ENCODE data around the gene RNF20. TPM values are rescaled to one million over a fixed set of nuclear protein-coding genes. Genes with fewer than 3 reads are reported as not detected.
"Not testable (repeated sequence)": the region's sequence is repeated elsewhere in the genome, so short reads cannot be mapped to it uniquely, and the experiment has no call there.

Gene RNF20
- total and polyA plus RNA-seq, 2 experiments from 2014 or later: 24.4 to 30.2 TPM

DNA sequence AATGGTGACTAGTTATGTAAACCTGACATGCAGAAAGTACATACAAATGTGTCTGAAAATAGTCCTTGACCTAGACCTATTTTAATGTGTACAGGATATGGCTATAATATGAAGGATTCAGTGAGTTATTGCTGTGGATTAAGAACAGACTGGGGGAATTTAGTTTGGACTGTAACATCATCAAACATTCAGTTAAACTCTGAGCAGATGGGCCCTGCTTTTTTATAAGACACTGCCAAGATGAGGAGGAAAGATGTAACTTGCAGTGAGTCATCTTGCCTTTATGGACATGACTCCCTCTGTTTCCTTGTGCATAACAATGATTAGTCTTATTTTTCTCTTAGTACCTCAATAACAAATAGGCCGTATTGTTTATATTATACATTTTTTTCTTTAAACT is 48.9 kb downstream of the RNF20 start:
- Histone ChIP-seq H3K4me3 (no peak overlapping the region), H3K27me3 (no peaks in the 10 kb centered on the region), H3K36me3 (no peaks in the 10 kb centered on the region), H3K4me1 (ENCODE audit: low read depth) (no peaks in the 10 kb centered on the region), H3K9me3 (ENCODE audit: low read depth) (no peaks in the 10 kb centered on the region), H3K27ac (no peak overlapping the region)
- DNase-seq (ENCODE audit: low read depth in 1 of 2, low spot score in 1 of 2): no peak
- TF ChIP-seq, protein P1, sequence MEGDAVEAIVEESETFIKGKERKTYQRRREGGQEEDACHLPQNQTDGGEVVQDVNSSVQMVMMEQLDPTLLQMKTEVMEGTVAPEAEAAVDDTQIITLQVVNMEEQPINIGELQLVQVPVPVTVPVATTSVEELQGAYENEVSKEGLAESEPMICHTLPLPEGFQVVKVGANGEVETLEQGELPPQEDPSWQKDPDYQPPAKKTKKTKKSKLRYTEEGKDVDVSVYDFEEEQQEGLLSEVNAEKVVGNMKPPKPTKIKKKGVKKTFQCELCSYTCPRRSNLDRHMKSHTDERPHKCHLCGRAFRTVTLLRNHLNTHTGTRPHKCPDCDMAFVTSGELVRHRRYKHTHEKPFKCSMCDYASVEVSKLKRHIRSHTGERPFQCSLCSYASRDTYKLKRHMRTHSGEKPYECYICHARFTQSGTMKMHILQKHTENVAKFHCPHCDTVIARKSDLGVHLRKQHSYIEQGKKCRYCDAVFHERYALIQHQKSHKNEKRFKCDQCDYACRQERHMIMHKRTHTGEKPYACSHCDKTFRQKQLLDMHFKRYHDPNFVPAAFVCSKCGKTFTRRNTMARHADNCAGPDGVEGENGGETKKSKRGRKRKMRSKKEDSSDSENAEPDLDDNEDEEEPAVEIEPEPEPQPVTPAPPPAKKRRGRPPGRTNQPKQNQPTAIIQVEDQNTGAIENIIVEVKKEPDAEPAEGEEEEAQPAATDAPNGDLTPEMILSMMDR (IDR thresholded peaks at IDR 0.05; ENCODE audit: low read depth, low read length): no peak

DNA sequence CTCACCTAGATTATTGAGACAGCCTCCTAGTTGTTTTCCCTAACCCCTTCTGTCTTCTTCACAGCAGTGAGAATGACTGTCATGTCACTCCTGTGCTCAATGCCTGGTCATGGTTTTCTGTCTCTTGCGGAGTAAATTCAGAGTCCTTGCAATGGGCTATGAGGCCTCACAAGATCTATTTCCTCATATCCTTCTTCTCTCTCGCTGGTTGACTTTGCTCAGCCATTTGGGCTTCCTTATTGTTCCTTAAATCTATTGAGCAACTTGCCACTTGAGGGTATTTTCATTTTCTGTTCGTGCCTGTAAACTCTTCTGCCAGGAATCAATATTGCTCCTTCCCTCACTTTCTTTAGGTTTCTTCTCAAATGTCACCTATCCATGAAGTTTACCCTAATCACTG is 52.1 kb downstream of the RNF20 start:
- Histone ChIP-seq H3K9me3 (ENCODE audit: low read depth) (no peaks in the 10 kb centered on the region), H3K36me3 (no peaks in the 10 kb centered on the region), H3K4me3 (no peak overlapping the region), H3K4me1 (ENCODE audit: low read depth) (no peaks in the 10 kb centered on the region), H3K27ac (no peak overlapping the region), H3K27me3 (no peaks in the 10 kb centered on the region)
- no peak for DNase-seq (ENCODE audit: low read depth in 1 of 2, low spot score in 1 of 2)
- TF ChIP-seq, protein P1 (IDR thresholded peaks at IDR 0.05; ENCODE audit: low read depth, low read length): no peak

DNA sequence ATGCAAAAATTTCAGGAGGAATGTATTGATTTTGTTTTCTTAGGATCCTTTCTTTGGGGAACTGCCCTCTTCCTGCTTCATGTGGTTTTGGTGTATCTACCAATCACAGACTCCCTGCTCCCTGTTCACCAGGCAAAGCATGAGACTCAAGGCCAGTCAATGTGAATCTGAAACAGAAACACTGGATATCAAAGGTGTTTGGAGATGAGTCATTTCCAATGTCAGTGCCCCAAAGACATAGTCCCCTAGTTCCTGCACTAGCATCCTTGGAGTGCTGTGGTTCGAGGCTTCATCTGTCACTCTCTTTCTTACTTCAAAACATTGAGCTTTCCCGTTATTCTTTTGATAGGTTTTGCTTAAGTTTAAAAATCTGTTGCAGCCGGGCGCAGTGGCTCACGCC is 53.0 kb downstream of the RNF20 start:
- DNase-seq (ENCODE audit: low read depth in 1 of 2, low spot score in 1 of 2): no peak
- TF ChIP-seq, protein P1 (IDR thresholded peaks at IDR 0.05; ENCODE audit: low read depth, low read length): no peak
- H3K4me3 ChIP-seq: no peak overlapping the region
- no peaks in the 10 kb centered on the region for H3K9me3 ChIP-seq (ENCODE audit: low read depth)
- H3K27me3 ChIP-seq: no peaks in the 10 kb centered on the region
- no peaks in the 10 kb centered on the region for H3K36me3 ChIP-seq
- H3K27ac ChIP-seq: no peak overlapping the region
- no peaks in the 10 kb centered on the region for H3K4me1 ChIP-seq (ENCODE audit: low read depth)

DNA sequence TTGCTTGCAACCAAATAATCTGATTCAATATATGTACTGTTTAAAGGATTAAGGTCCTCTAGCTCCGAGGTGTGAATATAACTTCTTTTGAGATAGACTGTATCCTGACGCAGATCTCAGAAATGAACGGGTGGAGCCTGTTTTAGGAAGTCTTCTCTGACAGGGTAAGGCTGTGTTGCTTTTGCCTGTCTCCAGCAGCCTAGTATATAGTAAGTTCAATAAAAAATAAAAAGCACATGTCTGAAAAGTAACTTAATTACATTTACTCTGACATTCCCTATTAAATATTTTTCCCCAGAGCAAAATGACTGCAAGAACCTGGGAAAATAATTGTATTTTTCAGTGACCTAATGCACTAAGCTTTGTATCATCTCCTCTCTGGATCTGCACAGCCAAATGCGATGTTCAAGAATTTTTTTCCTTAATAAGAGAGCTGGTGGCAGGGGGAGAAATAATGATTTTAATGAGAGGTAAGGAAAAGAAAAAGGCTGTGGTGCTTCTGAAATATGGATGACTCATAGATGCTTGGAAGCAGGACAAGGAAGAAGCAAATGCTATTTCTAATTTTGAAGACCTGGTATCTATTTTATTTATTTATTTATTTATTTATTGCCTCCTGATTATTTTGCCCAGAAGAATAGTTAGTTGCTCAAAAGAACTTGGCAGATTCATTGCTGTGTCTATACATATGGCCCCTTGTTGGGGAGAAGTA is 53.8 kb downstream of the RNF20 start:
- TF ChIP-seq, protein P1 (IDR thresholded peaks at IDR 0.05; ENCODE audit: low read depth, low read length): no peak
- Histone ChIP-seq H3K4me3 (no peak overlapping the region), H3K4me1 (ENCODE audit: low read depth) (no peaks in the 10 kb centered on the region), H3K27me3 (no peaks in the 10 kb centered on the region), H3K9me3 (ENCODE audit: low read depth) (no peaks in the 10 kb centered on the region), H3K36me3 (no peaks in the 10 kb centered on the region), H3K27ac (no peak overlapping the region)
- DNase-seq (ENCODE audit: low read depth in 1 of 2, low spot score in 1 of 2): no peak

DNA sequence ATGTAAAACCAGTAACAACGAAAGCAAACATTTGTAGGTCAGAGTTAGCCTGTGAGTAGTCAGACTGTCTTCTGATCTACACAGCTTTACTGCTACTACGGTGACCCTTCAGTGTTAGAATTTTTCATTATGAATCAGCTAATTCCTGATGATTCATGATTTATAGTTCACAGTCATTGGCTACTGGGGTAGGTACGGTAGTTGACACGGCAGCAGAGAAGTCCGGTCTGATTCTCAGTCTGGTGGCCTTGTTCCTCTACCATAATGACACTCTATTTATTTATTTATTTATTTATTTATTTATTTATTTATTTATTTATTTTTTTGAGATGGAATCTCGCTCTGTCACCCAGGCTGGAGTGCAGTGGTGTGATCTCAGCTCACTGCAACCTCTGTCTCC is 56.4 kb downstream of the RNF20 start:
- not testable (repeated sequence) for H3K27ac ChIP-seq; H3K9me3 ChIP-seq (ENCODE audit: low read depth); H3K27me3 ChIP-seq; H3K4me1 ChIP-seq (ENCODE audit: low read depth); H3K36me3 ChIP-seq; H3K4me3 ChIP-seq; DNase-seq (ENCODE audit: low read depth in 1 of 2, low spot score in 1 of 2)

DNA sequence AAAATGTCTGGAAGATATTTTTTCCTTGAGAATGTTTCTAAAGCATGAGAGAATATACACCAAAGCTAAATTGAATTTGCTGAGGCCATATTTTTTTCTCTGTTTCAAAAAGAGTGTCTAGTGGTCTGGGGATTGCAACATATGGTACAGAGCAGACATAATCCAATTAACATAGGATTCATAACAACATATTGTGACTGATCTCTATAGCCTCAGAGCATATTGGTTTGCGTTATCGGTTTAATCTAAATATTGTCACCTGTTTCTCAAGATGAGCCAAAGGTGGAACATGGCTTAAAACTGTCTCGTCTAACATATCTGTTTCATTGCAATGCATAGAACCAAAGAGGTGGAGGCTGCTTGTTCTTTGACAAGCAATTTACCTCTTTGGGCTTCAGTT is 57.2 kb downstream of the RNF20 start:
- no peaks in the 10 kb centered on the region for H3K27me3 ChIP-seq
- no peaks in the 10 kb centered on the region for H3K9me3 ChIP-seq (ENCODE audit: low read depth)
- H3K27ac ChIP-seq: no peak overlapping the region
- no peaks in the 10 kb centered on the region for H3K36me3 ChIP-seq
- TF ChIP-seq, protein P1 (IDR thresholded peaks at IDR 0.05; ENCODE audit: low read depth, low read length): no peak
- H3K4me1 ChIP-seq (ENCODE audit: low read depth): no peaks in the 10 kb centered on the region
- no peak for DNase-seq (ENCODE audit: low read depth in 1 of 2, low spot score in 1 of 2)
- no peak overlapping the region for H3K4me3 ChIP-seq

All from cardiac muscle cell (in vitro differentiated cells and primary cell).